ENCODE data around the gene CPN2. TPM values are rescaled to one million over a fixed set of nuclear protein-coding genes. Genes with fewer than 3 reads are reported as not detected.

Gene CPN2
- total and polyA plus RNA-seq, 4 donors, result not detected

GRCh38 chr3:194293546-194294198, 57.5 kb downstream of the CPN2 start:
- no peak overlapping the region for H3K27ac ChIP-seq (ENCODE audit: low read depth in 1 of 2, low read length in 1 of 2)
- peak in 1 of 3 donors; percentile 4 for DNase-seq
- no peak for TF ChIP-seq CTCF (IDR thresholded peaks at IDR 0.05; ENCODE audit: control extremely low read depth, extremely low read depth)
- no peak overlapping the region for H3K9ac ChIP-seq (ENCODE audit: insufficient read depth in 1 of 2, low read length in 2 of 2)
- 92 to 97% methylated on average over 2 of the region's 2 CpGs for WGBS, 2 donors
- no peaks in the 10 kb centered on the region for H3K36me3 ChIP-seq (ENCODE audit: control insufficient read depth in 4 of 4, insufficient read depth in 4 of 4, low read length in 4 of 4)
- no peak overlapping the region for H3K4me3 ChIP-seq
- H3K27me3 ChIP-seq (ENCODE audit: control insufficient read depth in 3 of 3, insufficient read depth in 3 of 3, low read length in 2 of 3), result no peaks in the 10 kb centered on the region
- H3K4me1 ChIP-seq (ENCODE audit: control insufficient read depth in 5 of 5, insufficient read depth in 5 of 5, low read length in 5 of 5), result peaks cover 0 to 10% (median 4%) of the 10 kb centered on the region in 5 donors
- ATAC-seq (ENCODE audit: insufficient read depth, low FRiP score), result no peak
- H3K9me3 ChIP-seq (ENCODE audit: control insufficient read depth in 4 of 4, insufficient read depth in 3 of 4, low read length in 3 of 4), result peaks cover 0 to 2% (median 0%) of the 10 kb centered on the region in 4 donors

- TF ChIP-seq CTCF (IDR thresholded peaks at IDR 0.05; ENCODE audit: control extremely low read depth, extremely low read depth), result no peak
- 96 to 97% methylated on average over 3 of the region's 3 CpGs for WGBS, 2 donors
- H3K9ac ChIP-seq (ENCODE audit: insufficient read depth in 1 of 2, low read length in 2 of 2), result no peak overlapping the region
- peaks cover 0 to 10% (median 4%) of the 10 kb centered on the region in 5 donors for H3K4me1 ChIP-seq (ENCODE audit: control insufficient read depth in 5 of 5, insufficient read depth in 5 of 5, low read length in 5 of 5)
- H3K4me3 ChIP-seq, result no peak overlapping the region
- H3K27ac ChIP-seq (ENCODE audit: low read depth in 1 of 2, low read length in 1 of 2), result no peak overlapping the region
- ATAC-seq (ENCODE audit: insufficient read depth, low FRiP score), result no peak
- DNase-seq, result no peak
- H3K36me3 ChIP-seq (ENCODE audit: control insufficient read depth in 4 of 4, insufficient read depth in 4 of 4, low read length in 4 of 4), result no peaks in the 10 kb centered on the region
- no peaks in the 10 kb centered on the region for H3K27me3 ChIP-seq (ENCODE audit: control insufficient read depth in 3 of 3, insufficient read depth in 3 of 3, low read length in 2 of 3)
- H3K9me3 ChIP-seq (ENCODE audit: control insufficient read depth in 4 of 4, insufficient read depth in 3 of 4, low read length in 3 of 4), result peaks cover 0 to 2% (median 0%) of the 10 kb centered on the region in 4 donors
These were observed 58.8 kb downstream of the CPN2 start for GRCh38 chr3:194292331-194292730.

Other genes with a start within 250 kb of the CPN2 start
- gene HES1, start 215.2 kb downstream of the CPN2 start, total RNA-seq, result 10 to 100 TPM; 30.8 to 70.6 TPM
- 10 to 100 TPM; 16.5 to 24.3 TPM for gene HES1, start 215.2 kb downstream of the CPN2 start, polyA plus RNA-seq
- gene LRRC15, start 18.4 kb upstream of the CPN2 start, total RNA-seq, result 1 to 10 TPM in 1 of 2 donors, under 1 TPM in 1; 0.06 to 1.2 TPM
- gene LRRC15, start 18.4 kb upstream of the CPN2 start, polyA plus RNA-seq, result under 1 TPM; 0.07 to 0.08 TPM
- gene GP5, start 47.9 kb upstream of the CPN2 start, total RNA-seq, result 1 to 10 TPM in 1 of 2 donors, under 1 TPM in 1; 0.49 to 1.1 TPM
- gene GP5, start 47.9 kb upstream of the CPN2 start, polyA plus RNA-seq, result under 1 TPM; 0.06 to 0.25 TPM
- gene ATP13A3, start 135.7 kb upstream of the CPN2 start, total RNA-seq, result 100 to 1,000 TPM in 1 of 2 donors, 10 to 100 TPM in 1; 92.0 to 166 TPM
- gene ATP13A3, start 135.7 kb upstream of the CPN2 start, polyA plus RNA-seq, result 10 to 100 TPM; 26.6 to 58.9 TPM

Data from lung (tissue), 12 donors.